HEK293 (cell line): ENCODE data around the gene ZNF644.
A peak's percentile ranks its signal among the peaks of the same experiment; 100 is the strongest.
"Not testable (repeated sequence)": the region's sequence is repeated elsewhere in the genome, so short reads cannot be mapped to it uniquely, and the experiment has no call there.

ENCODE experiments used
- CTCF ChIA-PET: fragments of 350-600 bp; formaldehyde crosslinking; extraction: SDS; loops from one replicate; lab custom pipeline; 2021; ENCODE audit warnings: antibody characterized with exemption; lab: Yijun Ruan, JAX
- POLR2A ChIA-PET: fragments of 300-600 bp; formaldehyde crosslinking; extraction: SDS; loops from one replicate; lab custom pipeline; 2020; ENCODE audit warnings: antibody characterized with exemption, inconsistent platforms; lab: Yijun Ruan, JAX
- H3K27ac ChIP-seq: fragments of 200-500 bp; sonication (Bioruptor generic); 2 replicates; pipeline ENCODE4 v1.5.1; 2014; ENCODE audit warnings: low read depth, low read length, control low read depth, inconsistent platforms; ENCODE audit errors: extremely low read depth
- H3K36me3 ChIP-seq, 2 experiments: fragments of 200-500 bp in 1 of 2; sonication (Bioruptor generic) in 1 of 2; 1 replicate in 1 of 2; 2 replicates in 1 of 2; pipeline ENCODE4 v1.5.1; 2014 to 2017; ENCODE audit warnings: inconsistent platforms in 2 of 2, low read length in 2 of 2; ENCODE audit not compliant: control insufficient read depth in 2 of 2, insufficient read depth in 1 of 2
- H3K4me1 ChIP-seq: fragments of 200-500 bp; sonication (Bioruptor generic); 2 replicates; pipeline ENCODE4 v1.5.1; 2014; ENCODE audit warnings: mild to moderate bottlenecking, low read length, inconsistent platforms; ENCODE audit not compliant: control insufficient read depth, insufficient read depth
- H3K4me3 ChIP-seq: 2 replicates; pipeline ENCODE4 v1.5.1; 2011; ENCODE audit warnings: low read depth, mild to moderate bottlenecking, control low read depth, low read length, moderate library complexity
- H3K9me3 ChIP-seq: fragments of 200-500 bp; sonication (Bioruptor generic); 2 replicates; pipeline ENCODE4 v1.5.1; 2014; ENCODE audit warnings: low read depth, low read length, inconsistent platforms; ENCODE audit not compliant: control insufficient read depth, insufficient read depth
- GLI4 ChIP-seq: fragments of 450-650 bp; formaldehyde crosslinking; IDR thresholded peaks from 2 replicates; pipeline ENCODE4 v1.5.1; 2016; ENCODE audit warnings: missing biosample characterization, missing genetic modification characterization
- KLF1 ChIP-seq: fragments of 450-650 bp; formaldehyde crosslinking; IDR thresholded peaks from 2 replicates; pipeline ENCODE4 v1.5.1; 2016; ENCODE audit warnings: missing biosample characterization, missing genetic modification characterization
- MZF1 ChIP-seq: fragments of 450-650 bp; formaldehyde crosslinking; IDR thresholded peaks from 2 replicates; pipeline ENCODE4 v1.5.1; 2017; ENCODE audit warnings: missing biosample characterization, missing genetic modification characterization, borderline replicate concordance
- SCRT2 ChIP-seq: fragments of 450-650 bp; formaldehyde crosslinking; IDR thresholded peaks from 2 replicates; pipeline ENCODE4 v1.5.1; 2016; ENCODE audit warnings: missing biosample characterization, missing genetic modification characterization
- ZBTB17 ChIP-seq: fragments of 450-650 bp; formaldehyde crosslinking; IDR thresholded peaks from 2 replicates; pipeline ENCODE4 v1.5.1; 2016; ENCODE audit warnings: missing biosample characterization, missing genetic modification characterization
- ZNF121 ChIP-seq: fragments of 450-650 bp; formaldehyde crosslinking; IDR thresholded peaks from 2 replicates; pipeline ENCODE4 v1.5.1; 2016; ENCODE audit warnings: missing biosample characterization, missing genetic modification characterization
- ZNF16 ChIP-seq: fragments of 450-650 bp; formaldehyde crosslinking; IDR thresholded peaks from 2 replicates; pipeline ENCODE4 v1.5.1; 2016; ENCODE audit warnings: low read depth, missing biosample characterization, missing genetic modification characterization
- ZNF221 ChIP-seq: fragments of 450-650 bp; formaldehyde crosslinking; IDR thresholded peaks from 2 replicates; pipeline ENCODE4 v1.5.1; 2017; ENCODE audit warnings: missing biosample characterization, missing genetic modification characterization, borderline replicate concordance
- ZNF266 ChIP-seq: fragments of 450-650 bp; formaldehyde crosslinking; IDR thresholded peaks from 2 replicates; pipeline ENCODE4 v1.5.1; 2016; ENCODE audit warnings: missing biosample characterization, missing genetic modification characterization, low read depth
- ZNF274 ChIP-seq, 2 experiments: fragments of 200-500 bp in 1 of 2; fragments of 450-650 bp in 1 of 2; sonication (Bioruptor generic) in 1 of 2; formaldehyde crosslinking in 1 of 2; IDR thresholded peaks; 2 replicates each; pipeline versions ENCODE4 v1.5.1 to v1.6.1; 2014 to 2016; ENCODE audit warnings: borderline replicate concordance in 1 of 2, inconsistent platforms in 1 of 2, low read length in 1 of 2, missing biosample characterization in 1 of 2, missing genetic modification characterization in 1 of 2
- ZNF366 ChIP-seq: fragments of 450-650 bp; formaldehyde crosslinking; conservative IDR thresholded peaks from 2 replicates; pipeline ENCODE4 v1.5.1; 2016; ENCODE audit warnings: missing biosample characterization, missing genetic modification characterization
- ZNF530 ChIP-seq: fragments of 450-650 bp; formaldehyde crosslinking; IDR thresholded peaks from 2 replicates; pipeline ENCODE4 v1.5.1; 2016; ENCODE audit warnings: low read depth, missing biosample characterization, missing genetic modification characterization
- ZNF558 ChIP-seq: fragments of 450-650 bp; formaldehyde crosslinking; IDR thresholded peaks from 2 replicates; pipeline ENCODE4 v1.5.1; 2016; ENCODE audit warnings: missing biosample characterization, missing genetic modification characterization
- ZNF600 ChIP-seq: fragments of 450-650 bp; formaldehyde crosslinking; IDR thresholded peaks from 2 replicates; pipeline ENCODE4 v1.5.1; 2016; ENCODE audit warnings: missing biosample characterization, missing genetic modification characterization
- ZNF658 ChIP-seq: fragments of 450-650 bp; formaldehyde crosslinking; IDR thresholded peaks from 2 replicates; pipeline ENCODE4; 2016; ENCODE audit warnings: missing biosample characterization, missing genetic modification characterization
- ZNF768 ChIP-seq: fragments of 450-650 bp; formaldehyde crosslinking; IDR thresholded peaks from 2 replicates; pipeline ENCODE4 v1.5.1; 2018; ENCODE audit warnings: missing biosample characterization, mild to moderate bottlenecking, missing genetic modification characterization
- TF ChIP-seq, protein P1 (sequence below): fragments of 450-650 bp; formaldehyde crosslinking; IDR thresholded peaks from 2 replicates; pipeline ENCODE4 v1.5.1; 2016; ENCODE audit warnings: missing biosample characterization, missing genetic modification characterization
- TF ChIP-seq, protein P2 (sequence below): fragments of 450-650 bp; formaldehyde crosslinking; IDR thresholded peaks from 2 replicates; pipeline ENCODE4 v1.5.1; 2017; ENCODE audit warnings: missing biosample characterization, missing genetic modification characterization

ZNF644 gene

DNA sequence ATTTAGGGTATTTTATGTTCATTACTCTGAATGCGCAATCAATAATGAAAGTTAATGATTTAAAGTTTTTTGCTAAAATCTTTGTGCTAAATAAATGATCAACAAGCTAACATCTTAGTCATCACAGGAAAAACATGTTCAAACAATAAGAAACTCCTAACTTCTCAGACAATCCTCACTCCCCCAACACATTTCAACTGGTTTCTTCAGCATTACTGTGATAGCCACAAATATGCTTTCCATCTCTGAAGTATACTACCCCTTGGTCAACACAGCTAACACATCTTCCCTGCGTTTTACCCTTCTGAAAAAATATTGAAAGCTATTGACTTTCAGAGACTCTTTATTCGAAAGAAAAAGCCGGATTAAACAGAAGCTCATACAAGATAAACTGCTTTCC, 85.8 kb downstream of the ZNF644 start:
- ChIA-PET CTCF (interaction anchor here (0.6 to 2.8 kb wide), 3 partner anchors 16 to 1096 kb away, joined by 3 to 11 read pairs (median 3); no protein-coding TSS in a partner anchor), POLR2A (no interaction called here)
- no peak overlapping the region for H3K4me3 ChIP-seq
- H3K36me3 ChIP-seq = peaks cover 0 to 32% of the 10 kb centered on the region in 2 experiments; a peak in 1 of 3 replicates
- no peaks in the 10 kb centered on the region for H3K4me1 ChIP-seq
- no peaks in the 10 kb centered on the region for H3K9me3 ChIP-seq
- H3K27ac ChIP-seq = no peak overlapping the region
- TF ChIP-seq ZNF274 (IDR thresholded peaks at IDR 0.05; ENCODE audit: low read length) (no peak), ZNF274 (tag by site-specific recombination; IDR thresholded peaks at IDR 0.05; ENCODE audit: borderline replicate concordance) (no peak), GLI4 (no peak)

DNA sequence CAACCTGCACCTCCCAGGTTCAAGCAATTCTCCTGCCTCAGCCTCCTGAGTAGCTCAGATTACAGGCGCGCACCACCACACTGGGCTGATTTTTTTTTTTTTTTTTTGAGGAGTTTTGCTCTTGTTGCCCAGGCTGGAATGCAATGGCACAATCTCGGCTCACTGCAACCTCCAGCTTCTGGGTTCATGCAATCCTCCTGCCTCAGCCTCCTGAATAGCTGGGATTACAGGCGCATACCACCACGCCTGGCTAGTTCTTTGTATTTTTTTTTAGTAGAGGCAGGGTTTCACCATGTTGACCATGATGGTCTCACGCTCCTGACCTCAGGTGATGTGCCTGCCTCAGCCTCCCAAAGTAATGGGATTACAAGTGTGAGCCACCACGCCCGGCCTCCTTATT, 93.6 kb downstream of the ZNF644 start:
- H3K4me1 ChIP-seq = peaks cover 14% of the 10 kb centered on the region; the same call in 1 of the 2 replicates
- CTCF ChIA-PET, H3K9me3 ChIP-seq, H3K27ac ChIP-seq, H3K4me3 ChIP-seq, H3K36me3 ChIP-seq, POLR2A ChIA-PET: not testable (repeated sequence)

DNA sequence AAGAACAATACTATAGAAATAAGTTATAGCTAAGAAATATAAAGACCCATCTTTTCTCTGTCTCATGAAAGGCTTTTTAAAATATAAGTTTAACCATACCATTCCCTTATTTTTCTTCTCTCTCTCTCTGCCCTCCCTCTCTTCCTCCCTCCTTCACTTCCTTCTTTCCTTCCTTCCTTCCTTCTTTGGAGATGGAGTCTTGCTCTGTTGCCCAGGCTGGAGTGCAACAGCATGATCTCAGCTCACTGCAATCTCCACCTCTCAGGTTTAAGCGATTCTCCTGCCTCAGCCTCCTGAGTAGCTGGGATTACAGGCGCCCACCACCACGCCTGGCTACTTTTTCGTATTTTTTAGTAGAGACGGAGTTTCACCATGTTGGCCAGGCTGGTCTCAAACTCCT, 94.2 kb downstream of the ZNF644 start:
- H3K4me3 ChIP-seq = not testable (repeated sequence)
- TF ChIP-seq ZNF121 = peak; percentile 65; the same call in 1 of the 2 replicates
- TF ChIP-seq ZNF366 (tag by site-specific recombination) = peak; percentile 76
- TF ChIP-seq, all 188 proteins: peak for 2; not testable (repeated sequence) for 186
- POLR2A ChIA-PET, H3K36me3 ChIP-seq, H3K27ac ChIP-seq, H3K9me3 ChIP-seq: not testable (repeated sequence)
- CTCF ChIA-PET = interaction anchor here (1.2 kb wide), 1 partner anchor 206 kb away, joined by 3 read pairs; no protein-coding TSS in a partner anchor
- H3K4me1 ChIP-seq = peaks cover 16% of the 10 kb centered on the region; the same call in 1 of the 2 replicates

DNA sequence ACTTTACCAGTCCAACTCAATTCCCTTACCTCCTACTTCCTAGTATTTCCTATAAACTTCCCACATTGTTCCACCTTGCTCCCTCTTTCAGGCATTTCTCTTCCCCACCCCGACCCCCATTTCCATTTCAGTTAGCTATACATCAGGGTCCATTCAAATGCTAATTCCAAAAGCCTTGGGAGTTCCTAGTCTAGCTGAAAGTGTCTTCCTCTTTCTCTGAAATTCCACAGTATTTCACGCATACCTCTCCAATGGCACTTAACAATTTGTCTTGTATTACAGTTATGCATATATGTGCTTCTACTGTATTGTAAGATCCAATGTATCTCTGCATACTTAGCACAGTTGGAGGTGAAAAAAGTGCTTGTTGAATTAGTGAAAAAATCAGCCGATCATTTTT, 94.9 kb downstream of the ZNF644 start:
- H3K4me3 ChIP-seq = no peak overlapping the region
- H3K36me3 ChIP-seq = no peaks in the 10 kb centered on the region
- no peak overlapping the region for H3K27ac ChIP-seq
- H3K4me1 ChIP-seq = peaks cover 18% of the 10 kb centered on the region; the same call in 1 of the 2 replicates
- POLR2A ChIA-PET = no interaction called here
- H3K9me3 ChIP-seq = no peaks in the 10 kb centered on the region
- CTCF ChIA-PET = interaction anchor here (0.9 to 1.2 kb wide), 2 partner anchors 205 to 239 kb away, joined by 3 read pairs; no protein-coding TSS in a partner anchor
- TF ChIP-seq ZNF366 (tag by site-specific recombination) = peak; percentile 27; the same call in 1 of the 2 replicates
- TF ChIP-seq, protein P1, sequence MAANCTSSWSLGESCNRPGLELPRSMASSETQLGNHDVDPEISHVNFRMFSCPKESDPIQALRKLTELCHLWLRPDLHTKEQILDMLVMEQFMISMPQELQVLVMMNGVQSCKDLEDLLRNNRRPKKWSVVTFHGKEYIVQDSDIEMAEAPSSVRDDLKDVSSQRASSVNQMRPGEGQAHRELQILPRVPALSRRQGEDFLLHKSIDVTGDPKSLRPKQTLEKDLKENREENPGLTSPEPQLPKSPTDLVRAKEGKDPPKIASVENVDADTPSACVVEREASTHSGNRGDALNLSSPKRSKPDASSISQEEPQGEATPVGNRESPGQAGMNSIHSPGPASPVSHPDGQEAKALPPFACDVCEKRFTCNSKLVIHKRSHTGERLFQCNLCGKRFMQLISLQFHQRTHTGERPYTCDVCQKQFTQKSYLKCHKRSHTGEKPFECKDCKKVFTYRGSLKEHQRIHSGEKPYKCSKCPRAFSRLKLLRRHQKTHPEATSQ (tag by site-specific recombination) = no peak
- TF ChIP-seq, protein P2, sequence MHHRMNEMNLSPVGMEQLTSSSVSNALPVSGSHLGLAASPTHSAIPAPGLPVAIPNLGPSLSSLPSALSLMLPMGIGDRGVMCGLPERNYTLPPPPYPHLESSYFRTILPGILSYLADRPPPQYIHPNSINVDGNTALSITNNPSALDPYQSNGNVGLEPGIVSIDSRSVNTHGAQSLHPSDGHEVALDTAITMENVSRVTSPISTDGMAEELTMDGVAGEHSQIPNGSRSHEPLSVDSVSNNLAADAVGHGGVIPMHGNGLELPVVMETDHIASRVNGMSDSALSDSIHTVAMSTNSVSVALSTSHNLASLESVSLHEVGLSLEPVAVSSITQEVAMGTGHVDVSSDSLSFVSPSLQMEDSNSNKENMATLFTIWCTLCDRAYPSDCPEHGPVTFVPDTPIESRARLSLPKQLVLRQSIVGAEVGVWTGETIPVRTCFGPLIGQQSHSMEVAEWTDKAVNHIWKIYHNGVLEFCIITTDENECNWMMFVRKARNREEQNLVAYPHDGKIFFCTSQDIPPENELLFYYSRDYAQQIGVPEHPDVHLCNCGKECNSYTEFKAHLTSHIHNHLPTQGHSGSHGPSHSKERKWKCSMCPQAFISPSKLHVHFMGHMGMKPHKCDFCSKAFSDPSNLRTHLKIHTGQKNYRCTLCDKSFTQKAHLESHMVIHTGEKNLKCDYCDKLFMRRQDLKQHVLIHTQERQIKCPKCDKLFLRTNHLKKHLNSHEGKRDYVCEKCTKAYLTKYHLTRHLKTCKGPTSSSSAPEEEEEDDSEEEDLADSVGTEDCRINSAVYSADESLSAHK (tag by site-specific recombination) = no peak

DNA sequence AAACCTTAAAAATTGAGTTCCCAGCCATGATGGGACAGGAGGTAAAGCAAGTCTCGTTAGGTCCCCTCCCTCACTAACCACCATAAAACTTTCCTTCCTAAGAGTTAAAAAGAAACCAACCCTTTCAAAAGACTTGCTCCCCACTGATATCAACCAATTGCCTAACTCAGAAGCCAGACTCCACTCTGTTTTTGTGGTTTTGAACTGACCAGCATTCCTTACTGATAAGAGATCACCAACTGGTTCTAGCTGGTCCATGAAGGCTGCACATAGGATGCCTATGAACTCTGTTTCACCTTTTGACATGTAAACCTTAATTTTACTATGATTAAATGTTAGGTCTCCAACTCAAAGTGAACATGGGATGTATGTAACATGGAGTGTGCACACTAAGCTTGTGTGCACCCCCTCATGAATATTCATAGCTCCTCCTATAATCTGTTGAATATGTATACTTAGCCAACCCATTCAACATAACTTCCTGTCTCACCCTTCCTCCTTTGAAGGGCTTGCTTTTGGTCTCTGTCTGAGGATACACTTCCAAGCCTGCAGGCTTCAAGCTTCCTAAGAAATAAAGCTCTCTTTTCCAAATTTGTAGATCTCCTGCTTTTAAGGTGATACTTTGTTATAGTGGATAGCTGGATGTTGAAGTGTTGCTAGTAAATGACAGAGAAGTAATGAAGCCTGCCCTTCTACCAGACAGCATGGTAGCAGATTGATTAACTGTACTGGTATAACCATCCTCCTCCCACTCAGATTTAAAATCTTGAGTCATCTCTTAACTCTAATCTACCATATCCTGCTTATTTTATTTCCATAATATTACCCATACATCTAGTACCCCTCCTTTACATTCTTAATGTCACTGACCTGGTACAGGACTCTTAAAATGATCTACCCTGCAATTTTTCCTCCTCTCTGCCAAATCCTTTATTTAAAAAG, 95.6 kb downstream of the ZNF644 start:
- Histone ChIP-seq H3K4me3 (no peak overlapping the region), H3K4me1 (peaks cover 18% of the 10 kb centered on the region; the same call in 1 of the 2 replicates), H3K9me3 (no peaks in the 10 kb centered on the region), H3K27ac (no peak overlapping the region), H3K36me3 (no peaks in the 10 kb centered on the region)
- ChIA-PET POLR2A (no interaction called here), CTCF (interaction anchor here (0.6 to 1.6 kb wide), 3 partner anchors 69 to 240 kb away, joined by 3 to 5 read pairs (median 4); no protein-coding TSS in a partner anchor)
- no peak for TF ChIP-seq ZNF221 (tag by site-specific recombination)
- no peak for TF ChIP-seq ZNF266 (tag by site-specific recombination)
- TF ChIP-seq ZNF658 = no peak
- TF ChIP-seq ZNF16 (tag by site-specific recombination) = no peak
- no peak for TF ChIP-seq ZNF768 (tag by site-specific recombination)
- 0 out of 2 replicates have a peak, but pooled peaks have one; percentile 56 for TF ChIP-seq SCRT2 (tag by site-specific recombination)
- no peak for TF ChIP-seq KLF1 (tag by site-specific recombination)
- TF ChIP-seq ZNF530 (tag by site-specific recombination) = no peak
- TF ChIP-seq ZNF600 (tag by site-specific recombination) = 0 out of 2 replicates have a peak, but pooled peaks have one; percentile 28
- TF ChIP-seq ZNF558 (tag by site-specific recombination) = no peak
- TF ChIP-seq ZBTB17 (tag by site-specific recombination) = peak; percentile 54; the same call in 1 of the 2 replicates
- 0 out of 2 replicates have a peak, but pooled peaks have one; percentile 44 for TF ChIP-seq MZF1 (tag by site-specific recombination)
